GM23248 (cell line): ENCODE results near the gene CFAP92. TPM values are rescaled to one million over a fixed set of nuclear protein-coding genes. Genes with fewer than 3 reads are reported as not detected.

Experiments used
- DNase-seq: peaks from one replicate; pipeline ENCODE4 v3.0.0-alpha.2; 2015
- H2AFZ ChIP-seq: fragments of 200-600 bp; sonication (generic); 2 replicates; pipeline ENCODE4 v1.6.1; 2016; ENCODE audit warnings: antibody characterized with exemption
- H3F3A ChIP-seq: fragments of 200-600 bp; sonication (generic); 2 replicates; pipeline ENCODE4 v1.6.1; 2016; ENCODE audit warnings: mild to moderate bottlenecking, antibody characterized with exemption, mixed run types; ENCODE audit not compliant: insufficient read depth
- H3K27ac ChIP-seq: fragments of 200-600 bp; sonication (generic); 2 replicates; pipeline ENCODE4 v1.5.1; 2016; ENCODE audit warnings: mild to moderate bottlenecking
- H3K27me3 ChIP-seq: fragments of 200-600 bp; sonication (generic); replicated peaks from 2 replicates; pipeline ENCODE4 v1.6.1; 2016; ENCODE audit warnings: mild to moderate bottlenecking; ENCODE audit not compliant: insufficient read depth
- H3K36me3 ChIP-seq: fragments of 200-600 bp; sonication (generic); 2 replicates; pipeline ENCODE4 v1.6.1; 2016; ENCODE audit warnings: low read depth, mild to moderate bottlenecking
- H3K4me1 ChIP-seq: fragments of 200-600 bp; sonication (generic); 2 replicates; pipeline ENCODE4 v1.6.1; 2016; ENCODE audit warnings: mild to moderate bottlenecking; ENCODE audit not compliant: insufficient read depth
- H3K4me2 ChIP-seq: fragments of 200-600 bp; sonication (generic); one replicate; pipeline ENCODE4 v1.6.1; 2016; ENCODE audit warnings: mild to moderate bottlenecking; ENCODE audit not compliant: unreplicated experiment
- H3K4me3 ChIP-seq: fragments of 200-600 bp; sonication (generic); 2 replicates; pipeline ENCODE4 v1.5.1; 2016; ENCODE audit warnings: mild to moderate bottlenecking
- H3K79me2 ChIP-seq: fragments of 200-600 bp; sonication (generic); 2 replicates; pipeline ENCODE4 v1.6.1; 2016; ENCODE audit warnings: mild to moderate bottlenecking; ENCODE audit not compliant: insufficient read depth
- H3K9ac ChIP-seq: fragments of 200-600 bp; sonication (generic); 2 replicates; pipeline ENCODE4 v1.6.1; 2016; ENCODE audit warnings: mild to moderate bottlenecking
- H3K9me2 ChIP-seq: fragments of 200-600 bp; sonication (generic); 2 replicates; pipeline ENCODE4 v1.6.1; 2016; ENCODE audit warnings: mixed run types, mild to moderate bottlenecking, moderate library complexity; ENCODE audit not compliant: insufficient read depth
- H3K9me3 ChIP-seq: fragments of 200-600 bp; sonication (generic); one replicate; pipeline ENCODE4 v1.6.1; 2017; ENCODE audit warnings: low read depth
- H4K20me1 ChIP-seq: fragments of 200-600 bp; sonication (generic); 2 replicates; pipeline ENCODE4 v1.6.0; 2016; ENCODE audit not compliant: insufficient read depth
- EZH2 ChIP-seq: fragments of 200-600 bp; sonication (generic); IDR thresholded peaks from 2 replicates; pipeline ENCODE4 v1.6.1; 2018; ENCODE audit warnings: antibody characterized with exemption, mild to moderate bottlenecking; ENCODE audit not compliant: insufficient read depth, poor library complexity, severe bottlenecking
- EZH2phosphoT487 ChIP-seq: fragments of 200-600 bp; sonication (generic); IDR thresholded peaks from 2 replicates; pipeline ENCODE4 v1.6.1; 2018; ENCODE audit warnings: antibody characterized with exemption, moderate library complexity, mild to moderate bottlenecking, low read depth; ENCODE audit not compliant: insufficient read depth
- WGBS, 2 experiments: methylation state at CpG; one replicate each; pipeline ENCODE4 v1.1.6; 2015 to 2017; ENCODE audit warnings: low lambda C conversion rate in 2 of 2, low coverage in 1 of 2; ENCODE audit errors: missing lambda C conversion rate in 2 of 2; 5-methylcytosine and 5-hydroxymethylcytosine counted together
- in situ Hi-C: fragments of 300-500 bp; cut with MboI; formaldehyde crosslinking; loops from 2 replicates; pipeline ENCODE4 v1.15.0; 2020
- polyA plus RNA-seq: library from polyadenylated mRNA; unstranded; fragments of >200 nt; fragmentation: Nextera tagmentation; extraction: Ambion mirVana; gene quantifications from 2 replicates; pipeline ENCODE4 v1.2.1, GENCODE V29; 2016
- total RNA-seq: library from RNA; depleted of rRNA; stranded (reverse); fragments of >200 nt; shearing (Covaris generic); gene quantifications from 2 replicates; pipeline ENCODE4 v1.2.3, GENCODE V29; 2014

Gene CFAP92
- total and polyA plus RNA-seq, 2 experiments from 2014 or later, result not detected

DNA sequence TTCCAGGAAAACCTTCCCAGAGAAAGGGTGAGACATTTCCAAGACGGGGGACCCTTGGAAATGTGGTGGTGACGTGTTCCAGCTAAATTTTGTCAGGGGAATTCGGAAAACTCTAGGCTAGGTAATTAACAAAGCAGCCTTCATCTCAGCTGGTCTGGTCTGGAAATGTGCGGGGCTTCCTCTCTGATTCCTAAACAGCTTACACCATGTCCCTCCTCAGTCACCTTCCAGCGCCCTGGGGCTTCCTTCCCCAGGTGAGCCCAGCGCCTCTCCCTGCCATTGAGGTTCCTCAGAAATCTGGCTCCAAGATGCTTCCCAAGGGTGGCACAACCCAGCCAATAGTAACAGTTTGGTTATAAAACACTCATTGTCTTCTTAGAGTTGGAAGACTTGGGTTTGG, 113.9 kb downstream of the CFAP92 start:
- in situ Hi-C loops, result no loop called here
- Histone ChIP-seq H3K4me3 (peak overlapping the region; percentile 83), H3K36me3 (peaks cover 10% of the 10 kb centered on the region; the same call in 1 of the 2 replicates), H3K4me1 (peaks cover 14% of the 10 kb centered on the region), H3K27me3 (no peaks in the 10 kb centered on the region), H3K9me3 (no peaks in the 10 kb centered on the region), H3K9me2 (no peaks in the 10 kb centered on the region), H3K4me2 (peak overlapping the region; percentile 91), H3K27ac (peak overlapping the region; percentile 98), H3K9ac (peak overlapping the region; percentile 97), H2AFZ (peak overlapping the region; percentile 87), H3F3A (peaks cover 14% of the 10 kb centered on the region), H3K79me2 (peaks cover 64% of the 10 kb centered on the region), H4K20me1 (no peaks in the 10 kb centered on the region)
- 1 to 2% methylated on average over 6 of the region's 6 CpGs for WGBS, 2 experiments
- no peak for DNase-seq
- no peak for TF ChIP-seq EZH2phosphoT487
- TF ChIP-seq EZH2, result no peak

DNA sequence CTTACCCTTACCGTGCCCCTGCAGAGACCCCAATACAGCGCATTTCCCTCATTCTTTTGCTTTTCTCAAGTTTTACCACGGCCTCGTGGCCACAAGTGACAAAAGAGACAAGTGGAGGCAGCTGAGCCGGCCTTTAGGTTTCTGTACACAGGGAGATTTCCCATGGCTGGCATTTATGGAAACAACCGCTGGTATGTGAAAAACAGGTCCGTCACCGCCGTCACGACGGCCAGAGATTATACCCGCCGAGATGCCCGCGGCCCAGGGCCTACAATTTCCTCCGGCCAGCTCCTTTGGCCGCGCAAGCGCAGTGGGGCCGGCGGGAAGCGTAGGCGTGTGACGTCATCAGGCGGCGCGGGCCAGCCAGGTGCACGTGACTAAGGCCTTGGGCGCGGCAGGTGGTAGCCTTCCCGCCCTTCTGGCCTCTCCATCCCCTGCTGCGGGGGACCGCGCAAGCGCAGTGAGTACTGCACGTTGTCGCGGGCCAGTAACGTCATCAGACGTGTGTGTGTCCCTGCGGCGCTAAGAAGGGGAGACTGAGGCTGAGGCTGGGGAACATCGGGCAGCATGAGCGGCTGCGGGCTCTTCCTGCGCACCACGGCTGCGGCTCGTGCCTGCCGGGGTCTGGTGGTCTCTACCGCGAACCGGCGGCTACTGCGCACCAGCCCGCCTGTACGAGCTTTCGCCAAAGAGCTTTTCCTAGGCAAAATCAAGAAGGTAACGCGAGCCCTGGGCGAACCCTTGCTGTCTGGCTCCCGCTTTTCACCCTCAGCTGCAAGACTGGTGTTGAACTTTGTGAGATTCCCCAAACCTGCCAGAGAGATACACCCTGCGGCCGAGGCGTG, 114.5 kb downstream of the CFAP92 start, which contains the start of gene ACAD9:
TSS of gene ACAD9 (plus strand) at position 496 of the 845 bp plus-strand sequence. CDS start at position 568, 72 bp downstream.
- H3K9ac ChIP-seq, result peak within 1 kb of the TSS; percentile 97
- peak within 1 kb of the TSS; percentile 96 for H3K4me2 ChIP-seq
- H3K4me1 ChIP-seq, result peaks cover 14% of the 10 kb centered on the region
- H3K79me2 ChIP-seq, result peaks cover 57% of the 10 kb centered on the region
- H2AFZ ChIP-seq, result peak within 1 kb of the TSS; percentile 87
- 2% methylated on average over 60 to 65 of the region's 65 CpGs for WGBS, 2 experiments
- H3K27ac ChIP-seq, result peak within 1 kb of the TSS; percentile 98
- peaks cover 14% of the 10 kb centered on the region for H3F3A ChIP-seq
- in situ Hi-C loops, result no loop called here
- peak within 1 kb of the TSS; percentile 83 for H3K4me3 ChIP-seq
- no peak for TF ChIP-seq EZH2phosphoT487
- no peak for TF ChIP-seq EZH2
- H3K36me3 ChIP-seq, result 0 out of 2 replicates have a peak, but pooled peaks cover 4% of the 10 kb centered on the region
- DNase-seq, result peak; percentile 98
- no peaks in the 10 kb centered on the region for H3K9me2 ChIP-seq
- no peaks in the 10 kb centered on the region for H3K27me3 ChIP-seq
- no peaks in the 10 kb centered on the region for H4K20me1 ChIP-seq
- H3K9me3 ChIP-seq, result no peaks in the 10 kb centered on the region

DNA sequence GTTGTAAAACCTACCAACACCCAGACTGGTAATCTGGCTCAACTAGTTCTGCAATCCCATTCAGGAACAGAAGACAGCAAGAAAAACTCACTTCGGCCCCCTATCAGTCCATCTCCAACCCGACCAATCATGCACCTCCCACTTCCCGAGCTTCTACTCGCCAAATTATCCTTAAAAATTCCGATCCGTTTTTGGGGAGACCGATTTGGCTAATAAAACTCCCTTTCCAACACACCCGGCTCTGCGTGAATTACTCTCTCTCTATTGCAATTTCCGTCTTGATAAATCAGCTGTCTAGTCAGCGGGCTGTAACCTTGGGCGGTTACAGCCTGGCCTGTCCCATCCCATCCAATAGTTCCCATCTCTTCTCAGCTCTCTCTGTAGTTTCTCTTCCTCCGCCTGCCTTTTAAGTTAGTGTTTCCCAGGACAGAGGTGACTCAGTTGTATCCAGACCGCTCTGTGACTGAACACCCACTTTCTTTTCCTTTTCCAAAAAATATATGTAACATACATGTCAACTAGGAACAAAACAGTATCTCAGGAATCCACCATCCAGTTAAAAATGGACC, 115.2 kb downstream of the CFAP92 start:
- Histone ChIP-seq H3K27me3 (no peaks in the 10 kb centered on the region), H3K9ac (peak overlapping the region; percentile 97), H3K4me1 (peaks cover 14% of the 10 kb centered on the region), H3F3A (peaks cover 14% of the 10 kb centered on the region), H3K27ac (peak overlapping the region; percentile 98), H3K36me3 (0 out of 2 replicates have a peak, but pooled peaks cover 4% of the 10 kb centered on the region), H4K20me1 (no peaks in the 10 kb centered on the region), H2AFZ (peak overlapping the region; percentile 87), H3K79me2 (peaks cover 50% of the 10 kb centered on the region), H3K9me2 (no peaks in the 10 kb centered on the region), H3K4me2 (peak overlapping the region; percentile 96), H3K9me3 (no peaks in the 10 kb centered on the region), H3K4me3 (peak overlapping the region; percentile 83)
- peak; percentile 90 for DNase-seq
- 0 to 1% methylated on average over 14 of the region's 14 CpGs for WGBS, 2 experiments
- in situ Hi-C loops, result no loop called here
- TF ChIP-seq EZH2 (no peak), EZH2phosphoT487 (no peak)

GRCh38 chr3:128878011-128878457, 115.8 kb downstream of the CFAP92 start:
- Histone ChIP-seq H3K36me3 (0 out of 2 replicates have a peak, but pooled peaks cover 4% of the 10 kb centered on the region), H3K27ac (peak overlapping the region; percentile 98), H3K27me3 (no peaks in the 10 kb centered on the region), H3K79me2 (peaks cover 44% of the 10 kb centered on the region), H3K4me2 (peak overlapping the region; percentile 96), H2AFZ (peak overlapping the region; percentile 87), H3K9ac (peak overlapping the region; percentile 97), H3K9me2 (no peaks in the 10 kb centered on the region), H3F3A (peaks cover 14% of the 10 kb centered on the region), H3K4me1 (peaks cover 14% of the 10 kb centered on the region), H3K4me3 (peak overlapping the region; percentile 83), H4K20me1 (no peaks in the 10 kb centered on the region), H3K9me3 (no peaks in the 10 kb centered on the region)
- TF ChIP-seq EZH2, result no peak
- no peak for TF ChIP-seq EZH2phosphoT487
- in situ Hi-C loops, result no loop called here
- 79 to 84% methylated on average over 7 of the region's 7 CpGs for WGBS, 2 experiments
- DNase-seq, result no peak
